ENCODE measurements around the gene CDH4.

CDH4 gene

DNA sequence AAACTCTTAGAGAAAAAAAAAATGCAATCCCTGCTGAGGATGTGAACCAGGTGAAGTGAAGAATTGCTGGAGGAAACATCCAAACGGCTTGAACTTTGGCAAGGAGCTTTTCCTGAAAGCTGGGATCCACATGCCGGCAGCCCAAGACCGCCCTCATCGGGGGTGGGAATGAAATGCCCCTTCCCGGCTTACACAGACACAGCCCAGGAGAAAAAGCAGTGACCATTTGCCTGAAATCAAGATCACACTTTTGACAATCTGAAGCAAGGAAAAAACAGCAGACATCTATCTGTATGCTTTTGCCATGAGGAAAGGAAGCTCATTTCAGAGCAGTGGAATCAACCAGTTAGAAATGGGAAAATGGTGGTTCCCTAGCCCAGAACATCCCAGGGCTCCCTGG is 559.1 kb downstream of the CDH4 start:
- no peak overlapping the region for H3K4me3 Mint-ChIP-seq
- no peak overlapping the region for H3K27ac Mint-ChIP-seq
- no peak for DNase-seq (ENCODE audit: low spot score in 2 of 2)
- no peaks in the 10 kb centered on the region for H3K36me3 Mint-ChIP-seq
- no peaks in the 10 kb centered on the region for H3K9me3 Mint-ChIP-seq
- H3K4me1 Mint-ChIP-seq, result no peaks in the 10 kb centered on the region
- ATAC-seq, result no peak

DNA sequence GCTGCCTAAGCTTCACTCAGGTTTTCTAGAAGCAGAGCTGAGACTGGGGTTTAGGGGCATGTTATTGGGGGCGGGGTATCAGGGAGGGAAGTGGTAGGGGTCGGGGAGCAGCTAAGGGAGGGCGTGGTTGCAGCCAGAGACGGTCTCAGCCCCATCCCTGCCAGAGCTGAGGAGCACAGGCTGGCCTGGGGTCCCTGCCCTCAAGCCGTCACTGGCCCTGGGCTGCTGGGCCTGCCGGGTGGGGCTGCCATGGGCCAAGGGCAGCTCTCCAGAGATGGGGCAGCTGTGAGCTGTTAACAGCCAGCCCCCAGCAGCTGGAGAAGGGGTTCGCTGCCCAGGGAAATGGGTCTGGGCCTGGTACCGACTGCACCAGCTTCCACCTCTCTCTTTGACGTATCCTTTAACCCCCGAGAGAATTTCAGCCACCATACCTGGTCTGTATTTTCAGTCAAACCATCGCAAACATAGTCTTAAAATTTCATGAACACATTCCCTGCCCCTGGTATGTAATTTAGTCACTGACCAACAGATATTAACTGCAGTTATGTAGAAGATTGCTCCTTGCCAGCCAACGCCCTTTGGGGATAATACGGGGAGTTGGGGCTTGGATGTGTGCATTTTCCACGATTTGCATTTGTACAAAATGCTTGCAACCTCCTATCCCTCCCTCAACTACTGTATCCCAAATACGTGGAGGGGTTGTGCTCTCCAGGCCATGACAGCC is 560.2 kb downstream of the CDH4 start:
- no peaks in the 10 kb centered on the region for H3K4me1 Mint-ChIP-seq
- ATAC-seq (no peak), DNase-seq (ENCODE audit: low spot score in 2 of 2) (no peak)
- no peaks in the 10 kb centered on the region for H3K9me3 Mint-ChIP-seq
- no peak overlapping the region for H3K27ac Mint-ChIP-seq
- no peak overlapping the region for H3K4me3 Mint-ChIP-seq
- H3K36me3 Mint-ChIP-seq, result no peaks in the 10 kb centered on the region

DNA sequence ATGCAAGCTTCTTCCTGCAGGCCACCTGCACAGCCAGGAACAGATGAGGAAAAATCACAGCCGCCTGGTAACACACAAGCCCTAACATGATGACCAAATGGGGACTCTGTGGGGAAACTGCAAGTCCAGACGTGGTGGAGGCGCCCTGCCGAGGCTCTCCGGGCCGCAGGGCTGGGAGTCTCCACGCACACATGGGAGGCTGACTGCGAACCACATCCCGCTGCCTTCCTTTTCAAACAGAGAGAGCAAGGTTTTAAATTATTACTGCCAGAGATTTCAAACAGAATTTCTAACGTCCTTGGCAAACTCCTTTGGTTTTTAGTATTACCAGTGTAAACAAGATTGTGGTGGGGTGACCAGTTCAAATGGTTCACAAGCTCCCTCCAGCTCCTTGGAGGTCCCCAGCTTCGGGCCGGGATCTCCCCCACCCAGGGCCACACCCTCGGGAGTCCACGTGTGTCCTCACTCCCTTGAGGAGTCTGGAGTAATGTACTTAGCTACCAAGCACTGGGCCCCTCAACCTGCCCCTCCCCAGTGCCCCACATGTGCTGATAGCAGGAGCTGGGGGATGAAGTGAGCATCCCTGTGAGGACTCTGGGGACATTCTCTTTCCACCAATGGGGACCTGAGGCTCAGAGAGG is 560.9 kb downstream of the CDH4 start:
- H3K4me1 Mint-ChIP-seq, result no peaks in the 10 kb centered on the region
- no peak for ATAC-seq
- no peak overlapping the region for H3K4me3 Mint-ChIP-seq
- DNase-seq (ENCODE audit: low spot score in 2 of 2), result no peak
- no peaks in the 10 kb centered on the region for H3K9me3 Mint-ChIP-seq
- H3K27ac Mint-ChIP-seq, result no peak overlapping the region
- no peaks in the 10 kb centered on the region for H3K36me3 Mint-ChIP-seq

DNA sequence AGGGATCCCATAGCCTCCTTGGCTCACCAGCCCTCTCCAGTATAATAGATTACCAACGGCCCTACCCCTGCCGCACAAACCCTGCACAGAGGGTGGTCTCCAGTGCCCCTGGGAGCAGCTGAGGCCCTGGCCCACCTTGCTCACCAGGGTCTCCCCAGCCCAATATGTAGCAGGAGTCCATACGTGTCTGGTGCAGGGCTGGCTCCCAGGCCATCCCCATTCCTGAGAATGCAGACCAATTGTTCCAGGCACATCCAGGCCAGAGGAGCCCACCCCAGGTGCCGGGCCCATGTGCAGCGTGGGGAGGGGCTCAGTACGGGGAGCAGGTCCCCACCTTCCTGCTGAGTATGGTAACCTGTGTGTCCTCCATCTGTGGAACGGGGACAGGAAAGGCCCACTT is 561.7 kb downstream of the CDH4 start:
- no peak for ATAC-seq
- DNase-seq (ENCODE audit: low spot score in 2 of 2), result no peak
- Mint-ChIP-seq H3K36me3 (no peaks in the 10 kb centered on the region), H3K4me1 (no peaks in the 10 kb centered on the region), H3K4me3 (no peak overlapping the region), H3K9me3 (no peaks in the 10 kb centered on the region), H3K27ac (no peak overlapping the region)

DNA sequence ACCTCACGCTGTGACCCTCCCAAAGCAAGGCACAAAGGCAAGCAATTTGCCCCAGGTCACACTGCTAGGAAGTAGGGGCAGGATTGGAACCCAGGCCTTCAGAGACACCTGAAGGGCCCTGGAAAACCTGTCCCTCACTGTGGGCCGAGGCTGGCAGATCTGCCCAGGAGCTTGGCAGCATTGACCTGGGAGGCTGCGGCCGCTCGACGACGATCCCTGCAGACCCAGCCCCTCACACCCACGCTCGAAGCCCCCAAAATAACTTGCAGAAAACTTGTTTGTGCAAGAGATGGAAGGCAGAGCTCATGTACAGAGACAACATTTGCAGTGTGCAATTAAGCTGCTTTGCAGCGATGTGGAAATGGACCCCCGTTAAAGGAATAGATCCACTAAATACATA is 562.2 kb downstream of the CDH4 start:
- no peak for ATAC-seq

DNA sequence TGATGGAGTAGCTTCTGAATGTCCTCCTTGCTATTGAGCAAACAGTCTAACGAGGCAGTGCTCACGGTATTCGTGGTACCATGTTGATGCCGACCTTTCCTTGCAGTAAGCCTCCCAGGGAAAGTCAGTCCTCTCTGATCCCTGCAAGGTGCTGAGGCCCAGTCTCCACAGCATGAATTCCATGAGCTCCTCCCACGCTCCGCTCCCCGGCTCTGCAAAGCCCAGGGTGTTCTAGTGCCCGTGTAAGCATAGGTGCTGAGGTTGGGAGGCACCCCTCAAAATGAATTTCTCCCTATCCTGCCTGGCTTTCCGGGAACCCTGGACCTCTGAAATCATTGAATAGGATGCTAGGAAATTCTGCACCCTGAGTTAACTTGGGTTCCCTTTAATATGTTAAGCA is 562.7 kb downstream of the CDH4 start:
- DNase-seq (ENCODE audit: low spot score in 2 of 2) (no peak), ATAC-seq (no peak)
- Mint-ChIP-seq H3K36me3 (no peaks in the 10 kb centered on the region), H3K9me3 (no peaks in the 10 kb centered on the region), H3K27ac (no peak overlapping the region), H3K4me3 (no peak overlapping the region), H3K4me1 (no peaks in the 10 kb centered on the region)

More for the DNA sequence above, 562.2 kb downstream of the CDH4 start:
- no peak overlapping the region for H3K4me3 Mint-ChIP-seq
- H3K36me3 Mint-ChIP-seq, result no peaks in the 10 kb centered on the region
- no peaks in the 10 kb centered on the region for H3K4me1 Mint-ChIP-seq
- no peak for DNase-seq (ENCODE audit: low spot score in 2 of 2)
- no peak overlapping the region for H3K27ac Mint-ChIP-seq
- H3K9me3 Mint-ChIP-seq, result no peaks in the 10 kb centered on the region

DNA sequence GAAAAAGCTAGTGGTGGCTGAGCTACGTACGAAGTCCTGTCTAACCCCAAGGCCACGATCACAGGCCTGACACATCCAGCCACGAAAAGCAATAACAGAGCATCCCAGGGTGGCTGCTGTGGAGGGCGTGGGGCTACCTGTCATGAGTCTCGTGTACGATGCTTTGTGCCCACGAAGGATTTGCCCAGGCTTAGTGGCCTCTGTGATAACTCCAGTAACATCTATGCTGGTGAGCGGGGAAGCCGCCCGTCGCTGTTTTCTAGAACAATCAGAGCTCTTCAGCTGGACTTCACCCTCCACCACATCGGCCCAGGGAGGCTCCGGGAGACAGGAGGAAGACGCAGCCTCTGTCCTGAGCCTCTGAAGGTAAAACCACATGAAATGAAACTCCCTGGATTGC is 563.1 kb downstream of the CDH4 start:
- no peak overlapping the region for H3K27ac Mint-ChIP-seq

DNA sequence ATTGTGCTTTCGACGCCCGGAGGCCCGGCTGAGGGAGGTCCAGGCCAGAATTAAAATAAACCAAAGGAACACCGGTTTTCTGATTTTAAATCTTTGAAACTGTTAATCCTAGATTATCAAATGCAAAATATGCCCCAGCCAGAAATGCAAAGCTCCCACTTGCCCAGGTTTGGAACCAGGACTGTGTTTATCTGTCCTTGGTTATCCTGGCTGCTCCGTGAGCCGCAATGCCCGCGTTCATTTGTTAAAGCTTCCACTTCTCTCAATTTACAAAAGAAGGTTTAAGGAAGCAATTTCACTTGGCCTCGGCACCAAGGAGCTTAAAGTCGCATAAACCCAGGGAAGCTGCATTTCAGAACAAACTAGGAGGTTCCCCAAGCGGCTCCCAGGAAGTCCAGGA is 563.6 kb downstream of the CDH4 start:
- DNase-seq (ENCODE audit: low spot score in 2 of 2) (no peak), ATAC-seq (no peak)
- Mint-ChIP-seq H3K4me3 (no peak overlapping the region), H3K9me3 (no peaks in the 10 kb centered on the region), H3K27ac (no peak overlapping the region), H3K36me3 (no peaks in the 10 kb centered on the region), H3K4me1 (no peaks in the 10 kb centered on the region)

More for the DNA sequence above, 563.1 kb downstream of the CDH4 start:
- no peak for DNase-seq (ENCODE audit: low spot score in 2 of 2)
- Mint-ChIP-seq H3K9me3 (no peaks in the 10 kb centered on the region), H3K4me3 (no peak overlapping the region), H3K36me3 (no peaks in the 10 kb centered on the region), H3K4me1 (no peaks in the 10 kb centered on the region)
- no peak for ATAC-seq

DNA sequence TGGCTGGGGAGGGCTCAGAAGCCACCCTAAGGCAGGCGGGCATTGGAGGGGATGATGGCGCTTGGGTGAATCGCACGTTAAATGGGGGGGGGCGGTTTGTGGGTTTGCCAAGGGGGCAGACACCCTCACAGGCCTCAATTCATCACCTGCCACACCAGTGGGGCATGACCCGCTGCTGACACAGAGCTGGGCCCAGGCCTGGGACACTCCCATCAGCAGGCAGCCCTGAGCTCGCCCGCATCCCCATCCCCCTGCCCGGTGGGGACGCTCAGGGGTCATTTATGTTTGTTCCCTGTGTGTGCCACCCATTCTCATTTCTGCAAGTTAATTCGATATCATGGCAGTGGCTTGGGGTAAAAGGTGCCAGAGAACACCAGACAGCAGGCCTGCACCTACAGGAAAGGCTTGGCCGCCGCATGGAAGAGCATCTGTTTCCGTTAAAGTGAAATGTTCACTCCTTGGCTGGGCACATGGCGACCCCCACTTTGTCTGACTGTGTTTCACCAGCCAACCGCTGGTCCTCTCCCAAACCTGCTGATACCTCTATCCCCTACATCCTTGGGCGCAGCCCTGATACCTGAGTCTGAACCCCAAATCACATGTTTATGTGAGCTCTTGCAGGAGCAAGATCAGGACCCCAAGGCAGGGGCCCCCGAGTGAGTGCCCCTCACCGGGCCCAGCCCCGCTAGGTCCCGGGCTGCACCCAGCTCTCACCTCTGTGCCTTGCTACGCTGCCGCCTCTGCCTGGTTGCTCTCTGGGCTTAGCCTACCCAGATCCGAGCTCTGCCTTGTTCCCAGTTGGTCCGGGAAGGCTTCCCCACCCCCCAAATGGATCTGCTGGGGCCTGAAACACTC is 564.8 kb downstream of the CDH4 start:
- DNase-seq (ENCODE audit: low spot score in 2 of 2), result no peak
- Mint-ChIP-seq H3K36me3 (no peaks in the 10 kb centered on the region), H3K27ac (no peak overlapping the region), H3K4me1 (no peaks in the 10 kb centered on the region), H3K4me3 (no peak overlapping the region), H3K9me3 (no peaks in the 10 kb centered on the region)
- no peak for ATAC-seq

DNA sequence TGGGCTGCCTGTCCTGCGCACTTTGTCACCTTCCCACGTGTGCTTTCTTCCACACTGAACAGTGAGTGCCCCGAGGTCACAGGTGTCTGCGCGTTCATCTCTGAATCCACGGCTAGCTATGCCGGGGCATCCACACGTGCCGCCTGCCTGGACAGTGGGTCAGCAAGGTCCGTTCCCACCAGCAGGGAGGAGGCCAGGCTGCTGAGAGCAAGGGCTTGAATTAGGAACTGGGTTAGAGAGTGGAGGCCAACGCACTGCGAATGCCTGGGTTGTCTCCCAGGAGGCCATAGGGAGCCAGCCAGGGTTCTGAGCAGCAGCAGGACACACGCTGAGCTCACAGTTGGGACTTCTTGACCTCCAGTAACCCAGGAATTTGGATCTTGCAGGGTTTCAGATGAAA is 565.5 kb downstream of the CDH4 start:
- Mint-ChIP-seq H3K36me3 (no peaks in the 10 kb centered on the region), H3K9me3 (no peaks in the 10 kb centered on the region), H3K27ac (no peak overlapping the region), H3K4me1 (no peaks in the 10 kb centered on the region), H3K4me3 (no peak overlapping the region)
- no peak for DNase-seq (ENCODE audit: low spot score in 2 of 2)
- ATAC-seq, result no peak

DNA sequence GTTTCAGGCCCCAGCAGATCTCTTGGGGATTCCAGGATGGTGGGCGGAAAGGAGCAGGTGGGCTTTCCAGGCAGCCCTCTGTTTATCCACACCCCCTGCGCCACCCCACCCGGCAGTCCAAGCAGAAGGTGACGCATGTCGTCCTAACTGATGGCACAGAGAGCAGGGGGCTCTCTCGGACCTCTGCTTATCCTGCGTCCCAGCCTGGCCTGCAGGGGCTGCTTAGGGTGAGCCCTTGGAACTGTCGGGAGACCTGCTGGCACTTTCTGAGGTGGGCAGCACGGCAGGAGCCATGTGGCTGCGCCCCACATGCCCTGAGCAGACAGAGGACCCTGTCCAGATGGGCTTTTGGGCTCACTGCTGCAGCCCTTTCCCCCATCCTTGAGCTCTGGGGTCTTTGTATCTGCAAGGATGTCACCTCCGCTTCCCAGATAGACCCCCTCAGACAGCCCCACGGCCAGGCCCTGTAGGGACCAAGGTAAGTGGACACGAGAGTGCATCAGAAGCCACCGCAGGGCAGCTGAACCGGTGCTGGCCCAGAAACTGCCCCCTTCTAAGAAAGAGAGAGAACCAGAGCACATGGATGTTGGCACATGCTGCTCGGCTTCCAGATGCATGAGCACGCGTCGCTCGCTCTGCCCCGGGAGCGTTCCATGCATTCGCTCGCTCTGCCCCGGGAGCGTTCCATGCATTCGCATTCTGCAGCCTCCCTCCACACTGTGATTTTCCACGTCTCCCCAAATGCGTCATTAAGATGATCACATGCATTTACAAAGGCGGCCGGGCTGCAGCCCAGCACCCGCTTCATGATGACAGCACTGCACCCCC is 566.9 kb downstream of the CDH4 start:
- DNase-seq (ENCODE audit: low spot score in 2 of 2) (no peak), ATAC-seq (no peak)
- H3K4me1 Mint-ChIP-seq, result no peaks in the 10 kb centered on the region
- no peaks in the 10 kb centered on the region for H3K36me3 Mint-ChIP-seq
- no peaks in the 10 kb centered on the region for H3K9me3 Mint-ChIP-seq
- no peak overlapping the region for H3K4me3 Mint-ChIP-seq
- H3K27ac Mint-ChIP-seq, result no peak overlapping the region

DNA sequence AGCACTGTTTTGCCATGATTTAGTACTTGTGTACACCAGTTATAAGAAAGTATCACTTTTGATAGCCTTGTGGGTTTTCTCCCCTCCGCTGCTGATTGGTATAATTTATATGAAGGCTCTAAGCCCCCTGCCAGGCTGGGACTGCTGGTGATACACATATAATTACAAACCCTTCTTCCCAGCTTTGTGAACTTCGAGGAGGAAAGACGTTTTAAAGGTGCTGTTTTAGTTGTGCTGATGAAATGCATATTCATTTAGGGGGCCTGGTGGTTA is 567.4 kb downstream of the CDH4 start:
- no peak overlapping the region for H3K4me3 Mint-ChIP-seq
- ATAC-seq (no peak), DNase-seq (ENCODE audit: low spot score in 2 of 2) (no peak)
- no peaks in the 10 kb centered on the region for H3K4me1 Mint-ChIP-seq
- H3K9me3 Mint-ChIP-seq, result no peaks in the 10 kb centered on the region
- H3K36me3 Mint-ChIP-seq, result no peaks in the 10 kb centered on the region
- H3K27ac Mint-ChIP-seq, result no peak overlapping the region

DNA sequence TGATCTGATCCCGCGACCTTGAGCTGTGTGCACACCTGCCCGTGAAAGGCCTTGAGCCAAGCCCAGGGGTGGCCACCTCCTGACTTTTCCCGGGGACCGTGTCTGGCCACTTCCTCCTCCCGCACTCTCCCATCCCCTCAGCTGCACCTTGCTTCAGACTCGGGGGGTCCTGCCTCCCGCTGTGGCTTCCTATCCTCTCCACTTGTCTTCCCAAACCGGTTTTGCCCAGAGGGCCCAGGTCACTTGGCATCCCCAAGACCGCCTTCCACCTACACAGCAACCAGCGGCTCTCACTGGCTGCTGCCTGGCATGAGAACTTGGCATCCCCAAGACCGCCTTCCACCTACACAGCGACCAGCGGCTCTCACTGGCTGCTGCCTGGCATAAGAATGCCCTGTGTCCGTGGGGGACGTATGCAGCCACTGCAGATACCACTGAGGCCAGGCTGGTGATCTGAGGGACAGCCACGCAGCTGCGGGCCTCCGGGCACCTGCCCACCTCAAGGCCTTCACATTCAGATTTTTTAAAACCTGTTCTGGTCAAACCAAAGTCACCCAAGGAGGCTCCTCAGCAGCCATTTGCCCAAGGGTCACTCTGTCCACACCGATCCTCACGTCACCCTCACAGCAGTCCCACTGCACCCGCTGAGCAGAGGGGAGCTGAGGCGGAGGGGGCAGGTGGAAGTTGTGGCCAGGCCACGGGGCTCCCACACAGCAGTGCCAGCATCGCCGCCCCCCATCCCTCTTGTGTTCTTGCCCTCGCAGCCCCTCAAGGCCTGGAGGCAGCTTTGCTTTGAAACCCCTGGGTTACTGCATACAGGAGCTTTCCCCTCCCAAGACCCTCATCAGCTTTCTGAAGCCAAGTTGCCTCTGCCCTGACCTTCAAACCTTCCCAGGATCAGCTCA is 568.1 kb downstream of the CDH4 start:
- no peaks in the 10 kb centered on the region for H3K9me3 Mint-ChIP-seq
- ATAC-seq, result no peak
- no peak for DNase-seq (ENCODE audit: low spot score in 2 of 2)
- H3K36me3 Mint-ChIP-seq, result no peaks in the 10 kb centered on the region
- H3K4me3 Mint-ChIP-seq, result no peak overlapping the region
- no peaks in the 10 kb centered on the region for H3K4me1 Mint-ChIP-seq
- no peak overlapping the region for H3K27ac Mint-ChIP-seq

DNA sequence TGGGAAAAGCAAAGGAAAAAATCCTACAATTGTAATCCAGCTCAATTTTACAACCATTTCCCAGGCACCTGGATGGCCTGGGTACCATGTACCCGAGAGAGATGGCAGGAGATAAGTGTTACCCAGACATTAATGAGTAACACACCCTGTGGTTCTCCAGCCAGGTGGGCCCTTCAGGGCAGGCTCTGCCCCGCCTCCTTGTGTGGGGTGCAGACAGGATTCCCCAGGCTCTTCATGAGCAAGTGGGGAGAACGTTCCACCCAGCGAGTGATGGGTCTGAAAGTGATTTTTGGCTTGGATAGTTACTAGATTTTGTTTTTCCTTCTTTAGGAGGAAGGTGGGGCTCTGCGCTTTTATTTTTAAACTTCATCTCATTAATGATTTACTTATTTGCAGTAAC is 569.7 kb downstream of the CDH4 start:
- H3K27ac Mint-ChIP-seq, result no peak overlapping the region
- H3K4me1 Mint-ChIP-seq, result no peaks in the 10 kb centered on the region
- DNase-seq (ENCODE audit: low spot score in 2 of 2) (no peak), ATAC-seq (no peak)
- no peaks in the 10 kb centered on the region for H3K9me3 Mint-ChIP-seq
- H3K36me3 Mint-ChIP-seq, result no peaks in the 10 kb centered on the region
- no peak overlapping the region for H3K4me3 Mint-ChIP-seq

All from stimulated activated effector memory CD8-positive, alpha-beta T cell treated with anti-CD3 and anti-CD28 coated beads, Interleukin-12 subunit alpha, Interleukin-12 subunit beta, amount 100 ng/mL, for 72 hours (primary cell).